Measurements from ENCODE around the gene NRG3.
A peak's percentile ranks its signal among the peaks of the same experiment; 100 is the strongest.

NRG3 gene

GRCh38 chr10:82768040-82768439, 893.0 kb downstream of the NRG3 start:
- no peak for DNase-seq (ENCODE audit: low read depth in 1 of 2, low spot score in 1 of 2)
- no peak overlapping the region for H3K27ac ChIP-seq (replicated peaks)
- H3K27me3 ChIP-seq (ENCODE audit: insufficient read depth, poor library complexity, severe bottlenecking), result no peaks in the 10 kb centered on the region
- no peak overlapping the region for H3K4me3 ChIP-seq (replicated peaks; ENCODE audit: insufficient read depth, low read length)
- TF ChIP-seq REST (IDR thresholded peaks at IDR 0.05; ENCODE audit: insufficient replicate concordance, low read depth), result no peak
- no peak for TF ChIP-seq POLR2AphosphoS5 (IDR thresholded peaks at IDR 0.05; ENCODE audit: low read depth)
- TF ChIP-seq SPI1 (IDR thresholded peaks at IDR 0.05; ENCODE audit: borderline replicate concordance, low read depth), result no peak
- TF ChIP-seq, protein P1, sequence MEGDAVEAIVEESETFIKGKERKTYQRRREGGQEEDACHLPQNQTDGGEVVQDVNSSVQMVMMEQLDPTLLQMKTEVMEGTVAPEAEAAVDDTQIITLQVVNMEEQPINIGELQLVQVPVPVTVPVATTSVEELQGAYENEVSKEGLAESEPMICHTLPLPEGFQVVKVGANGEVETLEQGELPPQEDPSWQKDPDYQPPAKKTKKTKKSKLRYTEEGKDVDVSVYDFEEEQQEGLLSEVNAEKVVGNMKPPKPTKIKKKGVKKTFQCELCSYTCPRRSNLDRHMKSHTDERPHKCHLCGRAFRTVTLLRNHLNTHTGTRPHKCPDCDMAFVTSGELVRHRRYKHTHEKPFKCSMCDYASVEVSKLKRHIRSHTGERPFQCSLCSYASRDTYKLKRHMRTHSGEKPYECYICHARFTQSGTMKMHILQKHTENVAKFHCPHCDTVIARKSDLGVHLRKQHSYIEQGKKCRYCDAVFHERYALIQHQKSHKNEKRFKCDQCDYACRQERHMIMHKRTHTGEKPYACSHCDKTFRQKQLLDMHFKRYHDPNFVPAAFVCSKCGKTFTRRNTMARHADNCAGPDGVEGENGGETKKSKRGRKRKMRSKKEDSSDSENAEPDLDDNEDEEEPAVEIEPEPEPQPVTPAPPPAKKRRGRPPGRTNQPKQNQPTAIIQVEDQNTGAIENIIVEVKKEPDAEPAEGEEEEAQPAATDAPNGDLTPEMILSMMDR (IDR thresholded peaks at IDR 0.05; ENCODE audit: insufficient read depth, low read length), result no peak
- no peak for TF ChIP-seq GABPA (IDR thresholded peaks at IDR 0.05; ENCODE audit: low read depth)

DNA sequence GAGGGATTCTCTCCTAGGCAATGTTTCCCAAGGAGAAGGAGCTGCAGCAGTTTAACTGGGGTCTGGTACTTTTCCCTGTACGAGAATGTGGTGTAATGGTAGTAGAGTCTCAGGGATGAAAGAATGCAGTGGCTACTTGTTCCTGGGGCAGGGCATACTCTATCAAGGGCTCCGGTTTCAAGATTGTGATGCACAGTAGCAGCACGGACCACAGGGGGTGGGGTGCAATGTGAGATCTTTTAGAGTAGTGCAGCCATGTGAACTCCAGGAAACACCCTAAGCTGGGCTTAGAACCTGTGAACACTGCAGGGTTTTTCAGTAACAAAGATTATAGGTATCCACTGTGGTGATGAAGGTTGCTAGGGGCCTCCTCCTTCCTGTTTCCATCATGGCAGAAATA, 903.9 kb downstream of the NRG3 start:
- TF ChIP-seq REST (IDR thresholded peaks at IDR 0.05; ENCODE audit: insufficient replicate concordance, low read depth) (no peak), POLR2AphosphoS5 (IDR thresholded peaks at IDR 0.05; ENCODE audit: low read depth) (no peak), SPI1 (IDR thresholded peaks at IDR 0.05; ENCODE audit: borderline replicate concordance, low read depth) (no peak), GABPA (IDR thresholded peaks at IDR 0.05; ENCODE audit: low read depth) (no peak)

GRCh38 chr10:82796510-82796909, 921.5 kb downstream of the NRG3 start:
- no peak for TF ChIP-seq REST (IDR thresholded peaks at IDR 0.05; ENCODE audit: insufficient replicate concordance, low read depth)
- TF ChIP-seq, protein P1 (IDR thresholded peaks at IDR 0.05; ENCODE audit: insufficient read depth, low read length), result no peak
- TF ChIP-seq SPI1 (IDR thresholded peaks at IDR 0.05; ENCODE audit: borderline replicate concordance, low read depth), result no peak
- no peak for TF ChIP-seq POLR2AphosphoS5 (IDR thresholded peaks at IDR 0.05; ENCODE audit: low read depth)
- TF ChIP-seq GABPA (IDR thresholded peaks at IDR 0.05; ENCODE audit: low read depth), result no peak
- Histone ChIP-seq H3K27ac (replicated peaks) (no peak overlapping the region), H3K4me3 (replicated peaks; ENCODE audit: insufficient read depth, low read length) (no peak overlapping the region), H3K27me3 (ENCODE audit: insufficient read depth, poor library complexity, severe bottlenecking) (no peaks in the 10 kb centered on the region)
- DNase-seq (ENCODE audit: low read depth in 1 of 2, low spot score in 1 of 2), result no peak

More for the DNA sequence above, 903.9 kb downstream of the NRG3 start:
- Histone ChIP-seq H3K27ac (replicated peaks) (no peak overlapping the region), H3K4me3 (replicated peaks; ENCODE audit: insufficient read depth, low read length) (no peak overlapping the region), H3K27me3 (ENCODE audit: insufficient read depth, poor library complexity, severe bottlenecking) (no peaks in the 10 kb centered on the region)
- DNase-seq (ENCODE audit: low read depth in 1 of 2, low spot score in 1 of 2), result peak in 1 of 2 experiments; percentile 1
